IgD-negative memory B cell (primary cell): Measurements from ENCODE around the gene EPB41. TPM values are rescaled to one million over a fixed set of nuclear protein-coding genes. Genes with fewer than 3 reads are reported as not detected.
A peak's percentile ranks its signal among the peaks of the same experiment; 100 is the strongest.
"Not testable (repeated sequence)": the region's sequence is repeated elsewhere in the genome, so short reads cannot be mapped to it uniquely, and the experiment has no call there.

Experiments used
- H3K27ac Mint-ChIP-seq, 3 donors: one replicate each; pipeline ENCODE4 v1.8.0; 2020 to 2022; ENCODE audit warnings: mild to moderate bottlenecking in 3 of 3, mixed read lengths in 3 of 3, moderate library complexity in 1 of 3
- H3K27me3 Mint-ChIP-seq: one replicate; pipeline ENCODE4 v1.8.0; 2021; ENCODE audit warnings: mixed read lengths
- H3K36me3 Mint-ChIP-seq: one replicate; pipeline ENCODE4 v1.8.0; 2020; ENCODE audit warnings: mild to moderate bottlenecking, mixed read lengths
- H3K4me1 Mint-ChIP-seq, 3 donors: one replicate each; pipeline ENCODE4 v1.8.0; 2020 to 2022; ENCODE audit warnings: mixed read lengths in 3 of 3, mild to moderate bottlenecking in 1 of 3
- H3K4me3 Mint-ChIP-seq, 4 donors: one replicate each; pipeline ENCODE4 v1.8.0; 2020 to 2022; ENCODE audit warnings: mild to moderate bottlenecking in 4 of 4, mixed read lengths in 4 of 4, moderate library complexity in 3 of 4
- H3K9me3 Mint-ChIP-seq, 3 donors: one replicate each; pipeline ENCODE4 v1.8.0; 2020 to 2021; ENCODE audit warnings: mixed read lengths in 3 of 3, mild to moderate bottlenecking in 1 of 3
- polyA plus RNA-seq: library from polyadenylated mRNA; unstranded; fragments of 300-500 nt; fragmentation: Illumina TruSeq; gene quantifications from one replicate; pipeline ENCODE4 v1.2.3, GENCODE V29; 2021

Gene EPB41
- polyA plus RNA-seq, 1 donor from 2014 or later: 78.9 TPM

GRCh38 chr1:29121516-29121935 lies 207.2 kb downstream of the EPB41 start:
- H3K4me1 Mint-ChIP-seq: peaks cover 0 to 7% (median 2%) of the 10 kb centered on the region in 3 donors
- no peak overlapping the region for H3K27ac Mint-ChIP-seq

GRCh38 chr1:29121936-29122681 lies 207.7 kb downstream of the EPB41 start:
- peaks cover 15% of the 10 kb centered on the region for H3K27me3 Mint-ChIP-seq
- peaks cover 0 to 7% (median 2%) of the 10 kb centered on the region in 3 donors for H3K4me1 Mint-ChIP-seq
- H3K36me3 Mint-ChIP-seq: no peaks in the 10 kb centered on the region
- no peaks in the 10 kb centered on the region for H3K9me3 Mint-ChIP-seq
- no peak overlapping the region for H3K27ac Mint-ChIP-seq
- peak overlapping the region in 2 of 4 donors; percentile 60 to 75 for H3K4me3 Mint-ChIP-seq

More at GRCh38 chr1:29121516-29121935, 207.2 kb downstream of the EPB41 start:
- Mint-ChIP-seq H3K4me3 (peak overlapping the region in 1 of 4 donors; percentile 60), H3K27me3 (peaks cover 15% of the 10 kb centered on the region), H3K36me3 (no peaks in the 10 kb centered on the region), H3K9me3 (no peaks in the 10 kb centered on the region)

- Mint-ChIP-seq H3K27ac (no peak overlapping the region), H3K27me3 (peaks cover 15% of the 10 kb centered on the region), H3K4me1 (peaks cover 0 to 7% (median 2%) of the 10 kb centered on the region in 3 donors), H3K36me3 (no peaks in the 10 kb centered on the region), H3K4me3 (peak overlapping the region; percentile 62 to 91 (median 81)), H3K9me3 (no peaks in the 10 kb centered on the region)
Measured at GRCh38 chr1:29122682-29123052, 208.3 kb downstream of the EPB41 start.

GRCh38 chr1:29123053-29123886 lies 208.9 kb downstream of the EPB41 start:
- H3K9me3 Mint-ChIP-seq: no peaks in the 10 kb centered on the region
- peaks cover 0 to 7% (median 4%) of the 10 kb centered on the region in 3 donors for H3K4me1 Mint-ChIP-seq
- peaks cover 17% of the 10 kb centered on the region for H3K27me3 Mint-ChIP-seq
- H3K4me3 Mint-ChIP-seq: peak overlapping the region; percentile 62 to 91 (median 81)
- H3K27ac Mint-ChIP-seq: peak overlapping the region in 1 of 3 donors; percentile 3
- H3K36me3 Mint-ChIP-seq: no peaks in the 10 kb centered on the region

- H3K27me3 Mint-ChIP-seq: peaks cover 18% of the 10 kb centered on the region
- H3K9me3 Mint-ChIP-seq: no peaks in the 10 kb centered on the region
- peak within 1 kb of the TSS in 1 of 3 donors; percentile 3 for H3K27ac Mint-ChIP-seq
- H3K36me3 Mint-ChIP-seq: no peaks in the 10 kb centered on the region
- peak within 1 kb of the TSS; percentile 62 to 91 (median 83) for H3K4me3 Mint-ChIP-seq
- H3K4me1 Mint-ChIP-seq: peaks cover 0 to 7% (median 4%) of the 10 kb centered on the region in 3 donors
Measured at GRCh38 chr1:29123887-29124365, 209.6 kb downstream of the EPB41 start, which contains the start of gene TMEM200B. Gene TMEM200B, minus strand, starts transcription at chr1:29123903. Its CDS starts 2,075 bp downstream, at chr1:29121828.

GRCh38 chr1:29124366-29125236 lies 210.2 kb downstream of the EPB41 start:
- Mint-ChIP-seq H3K36me3 (no peaks in the 10 kb centered on the region), H3K27ac (no peak overlapping the region), H3K4me3 (peak overlapping the region; percentile 60 to 87 (median 81)), H3K27me3 (peaks cover 18% of the 10 kb centered on the region), H3K4me1 (peaks cover 0 to 7% (median 4%) of the 10 kb centered on the region in 3 donors), H3K9me3 (no peaks in the 10 kb centered on the region)

- Mint-ChIP-seq H3K27me3 (peaks cover 19% of the 10 kb centered on the region), H3K9me3 (no peaks in the 10 kb centered on the region), H3K4me3 (peak overlapping the region; percentile 55 to 97 (median 89)), H3K27ac (peak overlapping the region in 1 of 3 donors; percentile 78), H3K4me1 (peaks cover 0 to 7% (median 4%) of the 10 kb centered on the region in 3 donors), H3K36me3 (no peaks in the 10 kb centered on the region)
Measured at GRCh38 chr1:29125237-29125641, 210.9 kb downstream of the EPB41 start.

- Mint-ChIP-seq H3K27ac (peak overlapping the region in 1 of 3 donors; percentile 78), H3K27me3 (peaks cover 19% of the 10 kb centered on the region), H3K36me3 (no peaks in the 10 kb centered on the region), H3K4me3 (peak overlapping the region; percentile 55 to 97 (median 89)), H3K9me3 (no peaks in the 10 kb centered on the region), H3K4me1 (peaks cover 0 to 7% (median 4%) of the 10 kb centered on the region in 3 donors)
Measured at GRCh38 chr1:29125788-29126187, 211.4 kb downstream of the EPB41 start.

GRCh38 chr1:29126198-29126597 lies 211.8 kb downstream of the EPB41 start:
- H3K36me3 Mint-ChIP-seq: no peaks in the 10 kb centered on the region
- H3K27ac Mint-ChIP-seq: peak overlapping the region in 1 of 3 donors; percentile 78
- no peaks in the 10 kb centered on the region for H3K9me3 Mint-ChIP-seq
- peaks cover 0 to 7% (median 4%) of the 10 kb centered on the region in 3 donors for H3K4me1 Mint-ChIP-seq
- peak overlapping the region; percentile 10 to 97 (median 58) for H3K4me3 Mint-ChIP-seq
- H3K27me3 Mint-ChIP-seq: peaks cover 19% of the 10 kb centered on the region

GRCh38 chr1:29128739-29129138 lies 214.4 kb downstream of the EPB41 start:
- Mint-ChIP-seq H3K4me3 (no peak overlapping the region), H3K27me3 (peaks cover 13% of the 10 kb centered on the region), H3K36me3 (no peaks in the 10 kb centered on the region), H3K9me3 (no peaks in the 10 kb centered on the region), H3K27ac (no peak overlapping the region), H3K4me1 (peaks cover 0 to 7% (median 7%) of the 10 kb centered on the region in 3 donors)

GRCh38 chr1:29129916-29130315 lies 215.5 kb downstream of the EPB41 start:
- Mint-ChIP-seq H3K4me1 (peaks cover 0 to 7% (median 7%) of the 10 kb centered on the region in 3 donors), H3K9me3 (peaks cover 0 to 1% (median 0%) of the 10 kb centered on the region in 3 donors), H3K27me3 (peaks cover 13% of the 10 kb centered on the region), H3K27ac (no peak overlapping the region), H3K4me3 (no peak overlapping the region), H3K36me3 (no peaks in the 10 kb centered on the region)

- not testable (repeated sequence) for H3K9me3 Mint-ChIP-seq, H3K4me3 Mint-ChIP-seq, H3K27ac Mint-ChIP-seq, H3K27me3 Mint-ChIP-seq, H3K36me3 Mint-ChIP-seq, H3K4me1 Mint-ChIP-seq
Measured at GRCh38 chr1:29131056-29131455, 216.7 kb downstream of the EPB41 start.

- no peak overlapping the region for H3K27ac Mint-ChIP-seq
- H3K9me3 Mint-ChIP-seq: peaks cover 0 to 1% (median 0%) of the 10 kb centered on the region in 3 donors
- no peaks in the 10 kb centered on the region for H3K36me3 Mint-ChIP-seq
- peaks cover 3% of the 10 kb centered on the region for H3K27me3 Mint-ChIP-seq
- H3K4me1 Mint-ChIP-seq: peaks cover 0 to 3% (median 0%) of the 10 kb centered on the region in 3 donors
- H3K4me3 Mint-ChIP-seq: peak overlapping the region in 1 of 4 donors; percentile 38
Measured at GRCh38 chr1:29133861-29134694, 219.7 kb downstream of the EPB41 start.
